SW 1271 (cell line): Measurements from ENCODE around the gene FGF19.

ENCODE experiments used
- DNase-seq, 2 experiments: peaks; one replicate each; lab custom pipeline; 2025; lab: John Stamatoyannopoulos, UW

Gene FGF19, protein sequence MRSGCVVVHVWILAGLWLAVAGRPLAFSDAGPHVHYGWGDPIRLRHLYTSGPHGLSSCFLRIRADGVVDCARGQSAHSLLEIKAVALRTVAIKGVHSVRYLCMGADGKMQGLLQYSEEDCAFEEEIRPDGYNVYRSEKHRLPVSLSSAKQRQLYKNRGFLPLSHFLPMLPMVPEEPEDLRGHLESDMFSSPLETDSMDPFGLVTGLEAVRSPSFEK

DNA sequence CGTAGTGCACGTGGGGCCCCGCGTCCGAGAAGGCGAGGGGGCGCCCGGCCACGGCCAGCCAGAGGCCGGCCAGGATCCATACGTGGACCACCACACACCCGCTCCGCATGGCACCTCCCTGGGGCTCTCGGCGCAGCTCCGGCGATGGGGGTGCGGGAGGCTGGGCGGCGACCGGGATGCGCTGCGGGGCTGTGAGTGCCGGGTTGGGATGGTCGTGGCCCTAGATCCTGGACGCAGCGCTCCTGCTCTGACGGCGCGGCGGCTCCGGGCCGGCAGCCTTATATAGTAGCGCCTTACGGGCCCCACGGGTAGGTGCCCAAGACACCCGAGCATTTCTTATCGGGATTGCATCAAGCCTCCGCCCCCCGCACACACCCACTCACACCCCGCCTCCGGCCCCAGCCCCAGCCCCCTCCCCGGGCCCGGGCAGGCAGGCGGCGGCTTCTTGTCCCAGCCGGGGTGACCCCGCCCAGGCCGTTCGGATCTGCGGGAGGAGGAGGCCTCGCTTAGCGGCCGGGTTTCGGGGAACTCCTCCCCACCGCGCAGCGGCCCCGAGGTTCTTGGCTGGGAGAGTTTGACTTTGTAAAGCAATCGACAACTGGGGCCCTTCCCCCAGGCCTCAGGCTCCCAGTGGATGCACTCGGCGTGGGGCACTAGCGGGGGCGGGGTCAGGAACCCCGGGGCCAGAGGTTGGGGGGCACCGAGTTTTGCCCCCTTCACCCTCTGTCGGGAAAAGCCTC is at the start of gene FGF19:
FGF19 (minus strand) TSS at position 255 of the 740 bp plus-strand sequence; CDS start at position 109, 146 bp downstream.
- no peak for DNase-seq

DNA sequence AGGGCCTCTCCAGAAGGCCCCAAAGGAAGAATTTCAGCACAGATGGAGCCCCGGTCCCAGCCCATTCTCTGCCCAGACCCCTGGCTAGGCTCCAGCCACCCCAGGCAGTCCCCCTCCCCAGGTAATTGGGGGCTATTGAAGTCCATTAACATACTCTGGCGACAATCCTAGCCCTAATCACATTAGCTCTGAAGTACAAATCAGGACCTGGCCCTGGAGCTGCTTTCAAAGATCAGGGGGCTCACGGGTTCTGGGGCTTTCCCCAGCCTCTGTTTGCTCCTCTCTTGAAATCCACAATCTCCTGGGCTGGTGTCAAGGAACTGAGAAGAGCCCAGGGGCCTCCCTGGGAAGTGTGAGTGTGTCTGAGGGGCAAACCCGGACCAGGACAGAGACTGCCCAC is 49.1 kb upstream of the FGF19 start:
- DNase-seq = no peak

DNA sequence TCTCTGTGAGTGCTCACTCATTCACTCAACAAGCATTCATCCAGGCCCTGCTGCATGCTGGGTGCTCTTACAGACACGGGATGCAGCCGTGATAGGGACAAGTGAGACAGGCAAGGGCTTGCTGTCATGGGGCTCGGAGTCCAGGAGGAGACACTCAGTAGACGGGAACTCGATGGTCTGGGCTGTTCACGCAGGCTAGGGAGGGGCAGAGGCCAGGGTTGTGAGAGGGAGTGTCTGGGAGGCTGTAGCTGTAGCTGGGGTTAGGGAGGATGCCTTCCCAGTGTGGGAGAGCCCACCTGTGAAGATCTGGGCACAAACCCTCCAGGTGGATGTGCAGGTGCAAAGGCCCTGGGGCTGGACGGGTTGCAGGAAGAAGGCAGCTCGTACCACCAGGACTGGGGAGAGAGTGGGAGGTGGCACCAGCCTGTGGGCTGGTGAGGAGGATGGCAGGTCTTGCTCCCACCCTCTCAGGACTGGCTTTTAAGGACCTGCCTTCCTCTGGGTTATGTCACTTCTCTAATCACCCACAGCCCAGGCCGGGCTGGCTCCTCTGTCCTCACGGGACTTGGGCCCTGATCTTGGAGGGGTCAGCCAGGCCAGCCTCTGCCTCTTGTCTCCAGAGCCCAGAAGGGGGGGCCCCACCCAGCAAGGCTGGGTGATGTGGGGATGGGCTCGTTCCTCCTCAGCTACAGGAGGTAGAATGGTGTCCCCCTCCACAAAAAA is 47.2 kb upstream of the FGF19 start:
- DNase-seq = no peak

DNA sequence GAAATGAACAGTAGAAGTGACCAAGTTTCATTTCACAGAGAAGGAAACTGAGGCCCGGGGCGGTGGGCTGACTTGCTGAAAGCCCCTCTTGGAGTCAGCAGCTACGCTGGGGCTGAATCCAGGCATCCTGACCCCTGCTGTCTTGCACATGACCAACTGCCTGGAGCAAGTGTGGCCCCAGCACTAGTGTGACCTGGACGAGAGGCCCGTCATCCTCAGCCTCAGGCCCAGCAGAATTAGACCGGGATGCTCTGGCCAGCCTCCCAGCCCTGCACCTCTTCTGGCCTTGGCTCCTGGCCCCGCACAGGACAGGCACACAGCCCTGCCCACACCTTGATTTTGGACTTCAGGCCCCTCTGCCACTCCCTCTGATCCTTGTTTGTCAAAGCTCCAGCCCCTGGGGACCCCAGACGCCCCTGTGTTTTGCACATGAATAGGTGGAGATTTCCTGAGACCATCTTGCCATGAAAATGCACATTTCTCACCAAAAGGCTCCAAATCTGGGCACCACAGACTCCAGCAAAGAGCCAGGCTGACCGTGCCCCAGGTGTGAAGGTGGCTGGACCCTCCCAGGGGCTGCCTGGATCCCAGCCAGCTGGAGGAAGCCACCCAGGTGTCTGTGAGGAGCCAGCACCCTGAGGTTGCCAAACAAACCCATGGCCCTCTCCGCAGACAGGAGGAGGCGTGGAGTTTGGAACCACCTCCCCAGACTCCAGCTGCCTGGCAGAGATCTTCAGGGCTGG is 46.5 kb upstream of the FGF19 start:
- no peak for DNase-seq

DNA sequence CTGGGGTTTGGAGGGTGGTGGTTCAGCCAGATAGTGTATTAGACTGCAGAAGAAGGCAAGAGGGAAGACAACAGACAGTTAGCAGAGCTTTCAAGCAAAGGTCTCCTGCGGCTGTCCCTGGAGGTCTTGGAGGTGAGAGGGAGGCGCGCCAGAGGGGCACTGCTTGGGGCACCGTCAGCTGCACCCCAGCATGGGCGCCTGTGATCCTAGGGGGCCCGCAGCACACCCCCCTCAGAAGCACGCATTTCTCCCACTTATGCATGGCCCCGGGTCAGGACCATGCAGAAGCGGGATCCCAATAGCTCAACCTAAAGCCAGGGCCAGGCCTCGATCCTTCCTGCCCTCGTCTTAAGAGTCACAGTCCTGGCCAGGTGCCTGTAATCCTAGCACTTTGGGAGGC is 44.8 kb upstream of the FGF19 start:
- no peak for DNase-seq

DNA sequence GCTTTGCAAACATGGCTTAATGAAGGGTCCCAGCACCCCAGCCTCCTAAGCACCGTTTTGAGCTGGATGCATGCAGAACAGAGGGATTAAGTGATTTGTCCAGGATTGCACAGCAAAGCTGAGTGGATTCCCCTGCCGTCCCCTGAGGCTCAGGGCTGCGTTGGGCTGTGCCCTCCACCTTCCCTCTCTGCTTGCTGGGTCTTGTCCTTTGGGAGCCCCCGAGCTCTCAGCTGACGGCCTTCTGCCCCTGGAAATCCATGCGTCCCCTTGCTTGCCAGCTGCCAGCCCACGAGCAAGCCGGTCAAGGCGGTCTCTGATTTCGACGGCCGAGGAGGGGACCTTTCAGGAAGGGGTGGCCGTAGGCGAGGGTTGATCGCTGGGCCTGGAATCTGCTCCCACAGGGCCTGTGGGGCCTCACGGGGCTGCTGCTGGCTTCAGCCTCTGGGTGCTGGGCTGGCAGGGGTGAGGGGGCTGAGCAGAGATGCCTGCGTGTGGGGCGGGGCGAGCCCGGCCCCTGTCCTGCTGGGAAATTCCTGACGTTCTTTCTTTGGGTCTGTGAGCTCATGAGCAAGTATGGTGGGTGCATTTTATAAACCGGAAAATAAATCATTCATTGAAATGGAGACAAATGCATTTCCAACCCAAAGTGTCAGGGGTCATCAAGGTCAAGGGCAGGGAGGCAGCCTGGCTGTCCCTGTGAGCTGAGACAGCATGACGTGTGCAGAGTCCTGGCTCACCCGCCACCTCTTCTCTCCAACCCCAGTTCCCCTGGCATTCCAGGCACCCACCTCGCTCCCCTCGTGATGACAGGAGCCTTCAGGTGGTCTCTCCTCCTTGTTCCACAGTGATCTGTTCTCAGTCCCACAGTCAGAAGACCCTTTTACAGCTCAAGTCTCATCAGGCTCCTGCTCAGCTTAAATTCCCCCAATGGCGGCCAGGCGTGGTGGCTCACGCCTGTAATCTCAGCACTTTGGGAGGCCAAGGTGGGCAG is 43.2 kb upstream of the FGF19 start:
- no peak for DNase-seq

DNA sequence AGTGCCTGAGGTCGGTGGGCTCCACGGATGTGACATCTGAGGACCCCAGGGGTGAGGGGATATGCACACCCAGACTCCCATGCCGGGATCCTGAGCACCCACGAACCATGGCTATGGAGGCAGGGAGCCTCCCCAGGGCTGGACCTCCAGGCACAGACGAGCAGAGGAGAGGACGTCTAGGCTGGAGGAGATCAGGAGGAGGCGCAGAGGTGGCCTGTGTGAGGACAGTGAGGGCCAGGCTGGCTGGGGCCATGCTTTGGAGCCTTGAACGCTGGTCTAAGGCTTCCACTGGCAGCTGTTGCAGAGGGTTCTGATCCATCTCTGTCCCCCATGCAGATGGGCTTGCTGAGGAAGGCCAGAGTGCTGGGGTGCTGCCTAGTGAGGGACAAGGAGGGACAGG is 42.3 kb upstream of the FGF19 start:
- DNase-seq = no peak

DNA sequence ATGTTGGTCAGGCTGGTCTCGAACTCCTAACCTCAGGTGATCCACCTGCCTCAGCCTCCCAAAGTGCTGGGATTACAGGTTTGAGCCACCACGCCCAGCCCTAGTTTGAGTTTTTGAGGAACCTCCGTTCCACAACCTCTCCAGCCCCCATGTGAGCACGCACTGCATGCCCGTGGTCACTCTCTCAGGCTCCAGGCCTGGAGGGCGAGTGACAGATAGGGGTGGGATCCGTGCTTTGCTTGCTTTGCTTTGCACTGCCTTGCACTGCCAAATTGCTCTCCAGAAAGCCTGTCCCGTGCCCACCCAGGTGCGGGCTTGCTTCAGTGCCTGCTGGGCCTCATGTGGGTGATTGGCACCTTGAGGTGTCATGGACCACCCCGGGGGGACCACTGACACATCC is 41.4 kb upstream of the FGF19 start:
- DNase-seq = no peak

DNA sequence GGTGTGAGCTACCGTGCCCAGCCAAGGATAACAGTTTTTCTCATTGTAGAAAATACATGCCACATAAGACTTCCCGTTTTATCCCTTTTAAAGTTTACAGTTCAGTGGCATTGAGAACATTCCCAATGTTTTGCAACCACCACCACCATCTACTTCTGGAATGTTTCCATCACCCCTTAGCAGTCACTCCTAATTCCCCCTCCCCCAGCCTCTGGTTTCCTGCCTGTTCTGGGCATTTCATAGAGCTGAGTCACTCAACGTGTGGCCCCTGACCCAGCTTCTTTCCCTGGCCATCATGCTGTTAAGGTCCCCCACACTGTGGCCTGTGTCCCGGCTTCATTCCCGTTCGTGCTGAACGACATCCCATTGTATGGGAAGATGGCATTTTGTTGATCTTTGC is 40.6 kb upstream of the FGF19 start:
- DNase-seq = peak in 1 of 2 experiments; percentile 8

DNA sequence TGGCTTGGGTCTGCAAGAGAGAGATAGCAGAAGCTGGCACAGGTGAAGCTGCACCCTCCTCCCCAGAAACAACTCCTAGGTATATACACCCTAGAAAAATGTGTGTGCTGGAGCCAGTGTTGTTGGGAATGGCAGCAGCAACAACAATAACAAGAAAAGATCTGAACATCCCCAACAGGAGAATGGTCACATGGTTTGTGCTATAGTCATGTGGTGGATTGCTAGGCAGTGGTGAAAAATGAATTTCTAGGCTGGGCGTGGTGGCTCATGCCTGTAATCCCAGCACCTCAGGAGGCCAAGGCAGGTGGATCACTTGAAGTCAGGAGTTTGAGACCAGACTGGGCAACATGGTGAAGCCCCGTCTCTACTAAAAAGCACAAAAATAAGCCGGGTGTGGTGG is 31.0 kb upstream of the FGF19 start:
- no peak for DNase-seq

DNA sequence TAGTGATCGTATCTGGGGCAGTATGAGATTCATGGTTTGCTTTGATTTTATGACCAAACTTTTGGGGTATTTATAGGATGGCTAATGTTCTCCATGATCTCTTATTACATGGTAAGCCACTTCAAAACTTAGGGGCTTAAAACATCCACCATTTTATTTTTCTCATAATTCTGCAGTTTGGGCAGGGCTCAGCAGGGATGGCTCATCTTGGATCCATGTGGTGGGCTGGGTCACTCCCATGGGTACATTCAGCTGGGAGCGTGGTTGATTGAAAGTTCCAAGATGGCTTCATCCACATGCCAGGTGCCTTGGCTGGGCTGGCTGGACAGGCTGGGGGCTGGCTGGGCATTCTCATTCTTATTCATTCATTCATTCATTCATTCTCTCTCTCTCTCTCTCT is 30.5 kb upstream of the FGF19 start:
- no peak for DNase-seq

DNA sequence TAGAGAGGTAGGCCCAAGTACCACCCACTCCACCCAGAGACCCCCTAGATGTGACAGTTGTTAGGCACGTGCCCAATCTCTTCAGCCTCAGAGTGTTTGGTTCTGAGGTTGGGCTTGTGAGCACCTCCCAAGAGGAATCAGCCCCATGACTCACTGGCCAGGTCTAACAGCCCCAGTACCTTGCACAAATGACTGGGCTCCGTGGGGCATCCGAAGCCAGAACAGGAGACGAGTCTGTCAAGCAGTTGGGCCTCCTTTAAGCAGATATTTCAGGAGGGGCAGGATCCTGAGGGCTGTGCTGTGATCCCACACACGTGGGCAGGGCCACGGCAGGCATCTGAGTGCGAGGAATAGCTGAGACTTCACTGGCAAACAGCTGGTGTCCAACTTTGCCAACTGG is 29.1 kb upstream of the FGF19 start:
- DNase-seq = no peak

DNA sequence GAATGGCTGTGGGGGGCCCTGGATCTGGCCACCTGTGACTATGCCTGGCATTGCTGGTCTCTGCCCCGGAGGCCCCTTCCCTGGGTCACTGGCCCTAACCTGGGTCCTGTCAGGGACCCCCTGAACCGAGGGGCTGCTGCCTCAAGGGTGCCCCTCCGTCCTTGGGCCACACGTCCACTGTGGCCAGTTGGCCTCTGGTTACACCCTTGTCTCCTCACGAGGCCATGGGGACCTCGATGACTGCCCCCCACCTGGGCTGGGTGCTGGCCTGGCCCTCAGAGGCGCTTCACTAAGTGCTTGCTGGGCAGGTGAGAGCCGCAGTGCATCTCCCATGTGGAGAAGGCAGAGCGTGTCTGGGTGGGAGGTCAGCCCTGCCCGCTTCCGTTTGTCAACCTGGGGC is 27.3 kb upstream of the FGF19 start:
- DNase-seq = no peak

DNA sequence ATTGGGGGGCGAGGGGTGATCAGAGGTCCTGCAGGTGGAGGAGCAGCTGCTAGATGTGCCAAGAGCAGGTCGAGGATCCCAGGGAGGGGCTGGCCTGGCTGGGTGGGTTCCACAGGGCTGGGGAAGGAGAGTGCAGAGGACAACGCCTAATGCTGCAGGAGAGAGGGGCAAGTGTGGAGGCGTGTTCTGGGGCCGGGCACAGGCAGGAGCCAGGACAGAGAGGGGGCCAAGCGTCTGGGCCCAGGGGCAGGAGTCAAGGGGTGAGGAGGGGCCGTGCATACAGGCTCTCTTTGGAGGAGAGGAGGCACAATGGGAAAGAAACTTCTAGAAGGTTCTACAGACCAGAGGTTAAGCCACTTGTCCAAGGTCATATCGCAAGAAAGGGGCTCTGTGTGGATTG is 26.7 kb upstream of the FGF19 start:
- no peak for DNase-seq

DNA sequence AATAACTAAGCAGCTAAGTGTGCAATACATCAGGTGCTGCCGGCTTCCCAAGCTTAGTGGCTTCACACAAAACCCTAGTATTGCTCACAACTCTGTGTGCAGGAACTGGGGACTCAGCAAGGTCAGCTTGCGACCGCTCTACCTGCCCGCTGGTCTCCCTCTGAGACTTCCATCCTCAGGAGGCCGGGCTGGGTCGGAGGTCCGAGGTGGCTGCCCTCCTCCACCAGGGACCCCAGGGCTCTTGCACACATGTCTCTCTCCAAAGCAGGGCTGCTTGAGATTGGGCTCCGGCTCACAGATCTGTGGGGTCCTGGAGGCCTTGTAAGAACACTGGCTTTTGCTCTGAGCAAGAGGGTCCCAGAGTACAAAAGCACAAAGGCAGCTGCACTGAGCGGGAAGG is 25.4 kb upstream of the FGF19 start:
- DNase-seq = no peak

DNA sequence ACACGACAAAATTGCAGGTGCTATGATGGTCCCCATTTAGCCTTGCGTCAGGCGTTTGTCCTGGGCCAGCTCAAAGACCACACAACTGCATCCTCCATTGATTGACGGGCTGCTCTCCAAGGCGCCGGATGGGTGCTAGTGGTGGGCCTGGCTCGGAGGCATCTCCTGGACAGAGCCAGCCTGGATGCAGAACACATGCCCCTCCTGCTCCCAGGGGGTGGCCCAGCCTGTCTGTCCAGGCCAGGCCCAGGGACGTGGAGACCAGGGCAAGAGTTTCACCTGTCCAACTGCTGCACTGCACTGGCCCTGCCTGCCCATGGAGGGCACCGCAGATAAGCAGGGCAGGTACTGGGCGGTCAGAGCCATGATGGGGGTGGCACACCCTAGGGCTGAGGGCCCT is 23.4 kb upstream of the FGF19 start:
- DNase-seq = no peak

DNA sequence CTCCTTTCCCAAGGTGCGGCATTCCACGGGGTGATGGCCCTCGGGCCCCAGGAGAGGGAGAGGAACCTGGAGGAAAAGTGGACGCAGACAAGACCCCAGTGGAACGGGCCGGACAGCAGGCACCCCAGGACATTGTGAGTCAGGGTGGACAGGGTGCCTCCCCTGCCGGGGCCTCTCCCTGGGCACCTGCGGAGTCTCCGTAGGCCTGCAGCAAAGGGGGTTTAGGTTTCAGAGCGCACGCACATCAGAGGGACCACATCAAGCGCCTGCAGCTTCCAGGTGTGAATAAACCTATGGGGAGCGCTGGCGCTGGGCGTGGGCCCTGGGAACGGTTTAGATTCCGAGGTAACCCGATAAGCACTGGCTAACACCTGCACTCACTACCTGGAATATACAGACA is 22.7 kb upstream of the FGF19 start:
- DNase-seq = no peak

DNA sequence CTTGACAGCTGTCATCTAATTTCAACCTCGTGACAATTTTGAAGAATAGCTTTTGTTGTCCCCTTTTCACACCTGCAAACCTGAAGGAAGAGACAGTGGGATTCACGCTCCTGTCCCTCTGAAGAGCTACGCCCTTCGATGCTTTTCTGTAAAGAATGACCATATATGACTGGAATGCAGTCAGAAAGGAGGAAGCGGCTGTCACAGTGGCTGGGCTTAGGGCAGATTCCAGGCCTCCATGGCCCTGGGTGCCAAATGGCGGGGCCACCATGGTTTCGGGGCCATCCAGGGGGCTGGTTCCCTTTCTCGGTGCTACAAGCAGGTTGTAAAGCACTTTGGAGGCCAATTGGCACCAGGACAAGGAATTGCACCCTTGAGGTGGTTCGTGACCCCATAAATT is 22.2 kb upstream of the FGF19 start:
- no peak for DNase-seq

DNA sequence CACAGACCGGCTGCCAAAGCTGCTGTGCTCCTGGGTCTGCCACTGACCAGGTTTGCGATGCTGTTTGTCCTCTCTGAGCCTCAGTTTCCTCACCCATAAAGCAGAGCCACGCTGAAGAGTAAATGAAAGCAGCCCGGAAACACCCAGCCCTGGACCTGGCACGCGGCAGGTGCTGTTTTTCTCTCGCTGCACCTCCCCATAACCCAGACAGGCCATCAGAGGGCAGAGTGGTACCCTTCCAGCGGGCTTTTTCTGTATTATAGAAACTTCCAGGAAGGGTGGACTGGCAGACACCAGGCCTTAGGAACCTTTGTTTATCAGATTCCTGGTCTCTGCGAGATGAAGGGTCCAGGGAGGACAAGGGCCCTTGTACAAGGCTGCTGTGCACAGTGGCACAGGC is 17.9 kb upstream of the FGF19 start:
- peak in 1 of 2 experiments; percentile 9 for DNase-seq

DNA sequence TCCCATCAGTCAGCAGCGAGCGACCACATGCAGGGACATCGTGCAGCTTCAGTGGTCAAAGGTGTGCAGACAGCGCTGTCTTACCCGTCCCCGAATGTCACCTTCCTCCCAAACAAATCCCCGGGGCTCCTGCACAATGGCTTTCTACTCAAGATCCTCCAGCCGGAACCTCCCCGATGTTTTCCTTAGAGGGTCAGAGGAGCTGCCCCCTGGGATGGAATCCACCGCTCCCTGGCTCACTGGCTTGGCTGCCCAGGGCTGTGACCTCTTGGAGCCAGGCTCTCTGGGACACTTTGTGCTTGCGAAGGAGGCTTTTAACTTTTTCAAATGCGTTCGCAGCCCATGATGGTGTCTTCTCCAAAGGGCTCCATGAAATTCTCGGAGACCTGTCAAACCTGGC is 17.3 kb upstream of the FGF19 start:
- DNase-seq = no peak

DNA sequence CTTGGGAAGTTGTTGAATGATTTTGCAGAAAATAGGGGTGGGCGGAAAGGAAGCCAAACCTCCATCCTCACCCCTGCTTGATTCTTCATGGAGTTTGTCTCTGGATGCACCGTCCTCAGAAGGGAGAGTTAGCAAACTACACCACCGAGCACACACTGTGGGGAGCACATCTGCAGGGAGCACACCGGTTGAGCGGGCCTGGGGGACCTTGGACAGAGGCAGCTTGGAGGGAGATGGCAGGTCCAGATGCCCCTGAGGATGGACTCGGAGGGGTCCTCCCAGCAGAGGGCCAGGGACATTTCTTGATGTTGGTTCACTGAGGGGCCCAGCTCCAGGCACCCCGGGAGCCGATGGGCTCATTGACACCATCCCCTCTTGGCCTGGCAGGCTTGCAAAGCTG is 15.1 kb upstream of the FGF19 start:
- DNase-seq = no peak
